PC-9 (cell line): ENCODE results near the gene DOC2B.

ENCODE experiments used
- CTCF ChIP-seq: fragments of 200-600 bp; sonication (generic); conservative IDR thresholded peaks from 2 replicates; pipeline ENCODE4 v1.6.1; 2017; ENCODE audit warnings: mixed run types, antibody characterized with exemption, mild to moderate bottlenecking, moderate library complexity
- EZH2 ChIP-seq: fragments of 200-600 bp; sonication (generic); IDR thresholded peaks from 2 replicates; pipeline ENCODE4 v1.8.0; 2017; ENCODE audit warnings: antibody characterized with exemption, low read depth

GRCh38 chr17:159609-160008 lies 21.8 kb downstream of the DOC2B start:
- no peak for TF ChIP-seq CTCF
- no peak for TF ChIP-seq EZH2
